OCI-LY7 (cell line): ENCODE measurements around the gene MPC1L. TPM values are rescaled to one million over a fixed set of nuclear protein-coding genes. Genes with fewer than 3 reads are reported as not detected.

ENCODE experiments used
- BruUV-seq: library from RNA; stranded (reverse); fragments of 400-500 nt; replicated peaks from 2 replicates; lab custom pipeline; 2021; lab: Mats Ljungman, UMichigan
- CTCF ChIA-PET: fragments of 300-600 bp; sonication (Branson Sonifier 250); formaldehyde crosslinking; loops from one replicate; lab custom pipeline; 2022; ENCODE audit warnings: antibody characterized with exemption; ENCODE audit not compliant: unreplicated experiment; lab: Charles Lee
- POLR2A ChIA-PET: fragments of 300-600 bp; sonication (Branson Sonifier 250); formaldehyde crosslinking; loops from one replicate; lab custom pipeline; 2022; ENCODE audit warnings: antibody characterized with exemption; lab: Charles Lee
- DNase-seq: peaks from one replicate; pipeline ENCODE4 v3.0.0-alpha.2; 2015; ENCODE audit warnings: low spot score
- H2AFZ ChIP-seq: fragments of 200-600 bp; sonication (generic), shearing (Covaris generic); 2 replicates; pipeline ENCODE4 v1.6.1; 2014; ENCODE audit warnings: mild to moderate bottlenecking, antibody characterized with exemption, low read length, moderate library complexity
- H3K27ac ChIP-seq: fragments of 200-600 bp; sonication (generic); 2 replicates; pipeline ENCODE4 v1.5.1; 2014; ENCODE audit warnings: mixed run types, low read depth, mild to moderate bottlenecking, moderate library complexity, low read length, inconsistent platforms; ENCODE audit not compliant: poor library complexity, severe bottlenecking
- H3K36me3 ChIP-seq: fragments of 200-600 bp; sonication (generic); 2 replicates; pipeline ENCODE4 v1.6.1; 2014; ENCODE audit warnings: mild to moderate bottlenecking, antibody characterized with exemption, low read length, moderate library complexity, mixed read lengths; ENCODE audit not compliant: insufficient read depth
- H3K4me1 ChIP-seq: fragments of 200-600 bp; sonication (generic); 2 replicates; pipeline ENCODE4 v1.5.1; 2014; ENCODE audit warnings: mild to moderate bottlenecking, low read length; ENCODE audit not compliant: insufficient read depth, poor library complexity, severe bottlenecking
- H3K4me2 ChIP-seq: fragments of 200-600 bp; sonication (generic); 2 replicates; pipeline ENCODE4 v1.6.1; 2014; ENCODE audit warnings: mild to moderate bottlenecking, low read length
- H3K4me3 ChIP-seq: fragments of 200-600 bp; sonication (generic); 2 replicates; pipeline ENCODE4 v1.5.1; 2014; ENCODE audit warnings: mild to moderate bottlenecking, low read depth, low read length; ENCODE audit not compliant: poor library complexity, severe bottlenecking
- H3K79me2 ChIP-seq: fragments of 200-600 bp; sonication (generic); 2 replicates; pipeline ENCODE4 v1.6.1; 2016; ENCODE audit warnings: low read depth, mild to moderate bottlenecking, low read length, moderate library complexity, mixed read lengths; ENCODE audit not compliant: insufficient read depth
- H3K9me2 ChIP-seq: fragments of 200-600 bp; sonication (generic); 2 replicates; pipeline ENCODE4 v1.6.1; 2016; ENCODE audit warnings: mild to moderate bottlenecking, low read length, mixed read lengths; ENCODE audit not compliant: insufficient read depth
- H3K9me3 ChIP-seq: fragments of 200-600 bp; sonication (generic); 2 replicates; pipeline ENCODE4 v1.6.1; 2014; ENCODE audit warnings: mild to moderate bottlenecking, mixed run types, low read length, mixed read lengths
- H4K20me1 ChIP-seq: fragments of 200-600 bp; sonication (generic); 2 replicates; pipeline ENCODE4 v1.6.1; 2014; ENCODE audit warnings: mild to moderate bottlenecking, antibody characterized with exemption, low read length, moderate library complexity, mixed read lengths; ENCODE audit not compliant: insufficient read depth
- CTCF ChIP-seq: fragments of 200-600 bp; sonication (generic); conservative IDR thresholded peaks from 2 replicates; pipeline ENCODE4 v1.5.1; 2014; ENCODE audit warnings: mild to moderate bottlenecking, antibody characterized with exemption, low read length, moderate library complexity, mixed read lengths
- EZH2phosphoT487 ChIP-seq: fragments of 200-600 bp; sonication (generic); IDR thresholded peaks from 2 replicates; pipeline ENCODE4 v1.6.1; 2018; ENCODE audit warnings: low read depth, borderline replicate concordance, mild to moderate bottlenecking, mixed run types, antibody characterized with exemption, low read length, moderate library complexity, mixed read lengths
- intact Hi-C: fragments of 100-400 bp; cut with micrococcal nuclease; formaldehyde crosslinking; loops from one replicate; pipeline ENCODE4 v1.10.0; 2022; ENCODE audit not compliant: unreplicated experiment
- total RNA-seq, 2 experiments: library from RNA; depleted of rRNA in 1 of 2; stranded (reverse); fragments of >200 nt in 1 of 2; shearing (Covaris generic) in 1 of 2; gene quantifications; 2 replicates each; pipeline ENCODE4 v1.2.3, GENCODE V29; 2014 to 2022

The MPC1L gene
- total RNA-seq, 2 experiments from 2014 or later: not detected

GRCh38 chrX:40622479-40623138 lies 619 bp upstream of the MPC1L start:
- Histone ChIP-seq H3K9me3 (no peaks in the 10 kb centered on the region), H3K4me3 (no peak overlapping the region), H4K20me1 (no peaks in the 10 kb centered on the region), H3K4me1 (no peaks in the 10 kb centered on the region), H3K9me2 (no peaks in the 10 kb centered on the region), H3K36me3 (peaks cover 9% of the 10 kb centered on the region; the same call in 1 of the 2 replicates), H3K79me2 (no peaks in the 10 kb centered on the region), H2AFZ (no peak overlapping the region), H3K4me2 (no peak overlapping the region), H3K27ac (no peak overlapping the region)
- DNase-seq: no peak
- BruUV-seq: no TSS peak
- POLR2A ChIA-PET: no interaction called here
- TF ChIP-seq EZH2phosphoT487 (no peak), CTCF (no peak)
- intact Hi-C loops: no loop called here
- CTCF ChIA-PET: no interaction called here

GRCh38 chrX:40623665-40624064 lies 437 bp downstream of the MPC1L start:
- intact Hi-C loops: no loop called here
- H3K36me3 ChIP-seq: peaks cover 19% of the 10 kb centered on the region
- H3K4me1 ChIP-seq: no peaks in the 10 kb centered on the region
- TF ChIP-seq EZH2phosphoT487 (no peak), CTCF (no peak)
- no peaks in the 10 kb centered on the region for H4K20me1 ChIP-seq
- no peak overlapping the region for H3K4me2 ChIP-seq
- CTCF ChIA-PET: no interaction called here
- H3K27ac ChIP-seq: no peak overlapping the region
- H3K4me3 ChIP-seq: no peak overlapping the region
- no peak for DNase-seq
- no peaks in the 10 kb centered on the region for H3K9me2 ChIP-seq
- H2AFZ ChIP-seq: no peak overlapping the region
- BruUV-seq: no TSS peak
- no peaks in the 10 kb centered on the region for H3K79me2 ChIP-seq
- no peaks in the 10 kb centered on the region for H3K9me3 ChIP-seq
- POLR2A ChIA-PET: no interaction called here

GRCh38 chrX:40625294-40625693 lies 2.1 kb downstream of the MPC1L start:
- H3K4me1 ChIP-seq: no peaks in the 10 kb centered on the region
- no peak overlapping the region for H3K4me2 ChIP-seq
- ChIA-PET CTCF (no interaction called here), POLR2A (interaction anchor here (0.7 kb wide), 1 partner anchor 21 kb away, joined by 3 read pairs; no protein-coding TSS in a partner anchor)
- H3K9me2 ChIP-seq: no peaks in the 10 kb centered on the region
- no peak overlapping the region for H3K4me3 ChIP-seq
- BruUV-seq: no TSS peak
- H4K20me1 ChIP-seq: no peaks in the 10 kb centered on the region
- DNase-seq: no peak
- H3K9me3 ChIP-seq: no peaks in the 10 kb centered on the region
- TF ChIP-seq CTCF (no peak), EZH2phosphoT487 (no peak)
- intact Hi-C loops: no loop called here
- no peak overlapping the region for H3K27ac ChIP-seq
- H2AFZ ChIP-seq: no peak overlapping the region
- H3K79me2 ChIP-seq: no peaks in the 10 kb centered on the region
- peaks cover 30% of the 10 kb centered on the region for H3K36me3 ChIP-seq
